Endothelial cell of umbilical vein (primary cell): ENCODE data around the gene GUCD1.
"Not testable (repeated sequence)": the region's sequence is repeated elsewhere in the genome, so short reads cannot be mapped to it uniquely, and the experiment has no call there.

ENCODE experiments used
- CTCF ChIP-seq, 2 donors: IDR thresholded peaks; 1 replicate in 1 of 2; 2 replicates in 1 of 2; pipeline ENCODE4 v1.5.1; 2011; ENCODE audit warnings: low read length in 2 of 2, mild to moderate bottlenecking in 2 of 2, moderate library complexity in 2 of 2, control low read depth in 1 of 2, inconsistent platforms in 1 of 2, low read depth in 1 of 2; ENCODE audit not compliant: insufficient read depth in 1 of 2; ENCODE audit errors: extremely low read depth in 1 of 2
- MAX ChIP-seq: IDR thresholded peaks from 2 replicates; pipeline ENCODE4 v1.6.1; 2011; ENCODE audit not compliant: insufficient read depth, insufficient read length
- POLR2A ChIP-seq: IDR thresholded peaks from 2 replicates; pipeline ENCODE4 v1.6.1; 2012; ENCODE audit warnings: low read depth, mild to moderate bottlenecking, control low read depth, low read length

GRCh38 chr22:24593559-24593835, 38.6 kb upstream of the GUCD1 start:
- not testable (repeated sequence) for TF ChIP-seq CTCF (IDR thresholded peaks at IDR 0.05; ENCODE audit: extremely low read depth in 1 of 2, insufficient read depth in 1 of 2, low read depth in 1 of 2, low read length in 2 of 2); MAX; POLR2A
